IMR-90 (cell line): Measurements from ENCODE around the gene OLFML1. TPM values are rescaled to one million over a fixed set of nuclear protein-coding genes. Genes with fewer than 3 reads are reported as not detected.

Source experiments
- ATAC-seq: fragments of 200-7000 bp; cut with Tn5 transposase; 2 replicates; pipeline ENCODE4 v1.9.1; 2020; ENCODE audit warnings: low read depth, mild to moderate bottlenecking, moderate library complexity
- BruUV-seq: library from RNA; stranded (reverse); fragments of 400-500 nt; replicated peaks from 2 replicates; lab custom pipeline; 2021; lab: Mats Ljungman, UMichigan
- CTCF ChIA-PET: fragments of 300-600 bp; formaldehyde crosslinking; extraction: SDS; loops from one replicate; lab custom pipeline; 2021; ENCODE audit warnings: antibody characterized with exemption; lab: Yijun Ruan, JAX
- POLR2A ChIA-PET: fragments of 300-600 bp; sonication (Branson Sonifier 250); formaldehyde crosslinking; loops from one replicate; lab custom pipeline; 2022; ENCODE audit warnings: antibody characterized with exemption; ENCODE audit not compliant: unreplicated experiment; lab: Charles Lee
- DNase-seq: peaks from one replicate; pipeline ENCODE4 v3.0.0; 2013
- H2AFZ ChIP-seq: replicated peaks from 2 replicates; pipeline ENCODE3; 2013; ENCODE audit warnings: low read length, mild to moderate bottlenecking; ENCODE audit not compliant: poor library complexity
- H2AK5ac ChIP-seq: 2 replicates; pipeline ENCODE4 v1.6.1; 2013; ENCODE audit warnings: low read depth, low read length, inconsistent platforms
- H2AK9ac ChIP-seq: replicated peaks from 2 replicates; pipeline ENCODE3; 2013; ENCODE audit warnings: mild to moderate bottlenecking, low read depth, low read length, moderate library complexity; ENCODE audit not compliant: poor library complexity
- H2BK120ac ChIP-seq: 2 replicates; pipeline ENCODE4 v1.6.1; 2013; ENCODE audit warnings: low read depth, low read length, inconsistent platforms
- H2BK15ac ChIP-seq: 3 replicates; pipeline ENCODE4 v1.6.1; 2013; ENCODE audit warnings: low read depth, low read length, inconsistent platforms
- H2BK20ac ChIP-seq: 2 replicates; pipeline ENCODE4 v1.6.1; 2013; ENCODE audit warnings: low read depth, mild to moderate bottlenecking, inconsistent platforms, low read length, moderate library complexity
- H2BK5ac ChIP-seq: 2 replicates; pipeline ENCODE4 v1.6.1; 2013; ENCODE audit warnings: mild to moderate bottlenecking, low read depth, low read length, inconsistent platforms; ENCODE audit not compliant: poor library complexity, severe bottlenecking
- H3K14ac ChIP-seq: replicated peaks from 2 replicates; pipeline ENCODE4 v1.6.1; 2013; ENCODE audit warnings: low read depth, low read length, inconsistent platforms
- H3K18ac ChIP-seq: 2 replicates; pipeline ENCODE4 v1.6.1; 2013; ENCODE audit warnings: low read depth, low read length, control low read depth
- H3K23ac ChIP-seq: 2 replicates; pipeline ENCODE4 v1.6.1; 2013; ENCODE audit warnings: low read depth, low read length, inconsistent platforms
- H3K27ac ChIP-seq: 2 replicates; pipeline ENCODE4 v1.5.1; 2013; ENCODE audit warnings: mild to moderate bottlenecking, control low read depth, low read length; ENCODE audit not compliant: insufficient read depth
- H3K27me3 ChIP-seq: 2 replicates; pipeline ENCODE4 v1.6.1; 2013; ENCODE audit warnings: low read length; ENCODE audit not compliant: control insufficient read depth, insufficient read depth
- H3K36me3 ChIP-seq: 2 replicates; pipeline ENCODE4 v1.6.1; 2013; ENCODE audit warnings: low read length, mixed read lengths; ENCODE audit not compliant: control insufficient read depth, insufficient read depth
- H3K4ac ChIP-seq: 2 replicates; pipeline ENCODE4 v1.6.1; 2013; ENCODE audit warnings: low read depth, low read length, inconsistent platforms
- H3K4me1 ChIP-seq: 2 replicates; pipeline ENCODE4 v1.6.1; 2013; ENCODE audit warnings: low read length, mixed read lengths; ENCODE audit not compliant: control insufficient read depth, insufficient read depth
- H3K4me2 ChIP-seq: 2 replicates; pipeline ENCODE4 v1.6.1; 2013; ENCODE audit warnings: low read depth, mild to moderate bottlenecking, control low read depth, low read length, moderate library complexity
- H3K4me3 ChIP-seq: 2 replicates; pipeline ENCODE4 v1.5.1; 2013; ENCODE audit warnings: low read depth, mild to moderate bottlenecking, control low read depth, low read length, moderate library complexity; ENCODE audit not compliant: insufficient read depth
- H3K56ac ChIP-seq: 2 replicates; pipeline ENCODE4 v1.6.1; 2013; ENCODE audit warnings: low read length, inconsistent platforms; ENCODE audit not compliant: insufficient read depth; ENCODE audit errors: extremely low read depth
- H3K79me1 ChIP-seq, 2 experiments: 2 replicates each; pipeline ENCODE4 v1.6.1; 2013; ENCODE audit warnings: low read length in 2 of 2, inconsistent platforms in 1 of 2, low read depth in 1 of 2
- H3K9ac ChIP-seq: 2 replicates; pipeline ENCODE4 v1.6.1; 2013; ENCODE audit warnings: low read depth, low read length, control low read depth
- H3K9me1 ChIP-seq: 2 replicates; pipeline ENCODE4 v1.6.1; 2013; ENCODE audit warnings: low read length, inconsistent platforms; ENCODE audit not compliant: insufficient read depth
- H3K9me3 ChIP-seq: 2 replicates; pipeline ENCODE4 v1.6.1; 2013; ENCODE audit warnings: low read length; ENCODE audit not compliant: control insufficient read depth, insufficient read depth
- H4K20me1 ChIP-seq: 2 replicates; pipeline ENCODE4 v1.6.1; 2013; ENCODE audit warnings: low read length, inconsistent platforms; ENCODE audit not compliant: insufficient read depth
- H4K5ac ChIP-seq: 2 replicates; pipeline ENCODE4 v1.6.1; 2013; ENCODE audit warnings: mild to moderate bottlenecking, low read depth, low read length, control low read depth
- H4K8ac ChIP-seq, 2 experiments: 2 replicates each; pipeline ENCODE4 v1.6.1; 2013; ENCODE audit warnings: low read depth in 2 of 2, low read length in 2 of 2, control low read depth in 1 of 2, inconsistent platforms in 1 of 2
- H4K91ac ChIP-seq: 2 replicates; pipeline ENCODE4 v1.6.1; 2013; ENCODE audit warnings: low read depth, low read length, inconsistent platforms; ENCODE audit not compliant: insufficient read depth
- CHD1 ChIP-seq: IDR thresholded peaks from 2 replicates; pipeline ENCODE4 v1.6.1; 2012; ENCODE audit warnings: low read depth, low read length, improper control_type of control experiment
- CTCF ChIP-seq: conservative IDR thresholded peaks from 2 replicates; pipeline ENCODE4 v1.5.1; 2012; ENCODE audit warnings: mild to moderate bottlenecking, low read depth, low read length, improper control_type of control experiment
- FOS ChIP-seq: fragments of 150-350 bp; IDR thresholded peaks from 2 replicates; pipeline ENCODE4 v1.6.1; 2016; ENCODE audit warnings: low read depth, low read length
- MAFK ChIP-seq: IDR thresholded peaks from 2 replicates; pipeline ENCODE4 v1.6.1; 2012; ENCODE audit warnings: low read depth, low read length, improper control_type of control experiment
- MAZ ChIP-seq: IDR thresholded peaks from 2 replicates; pipeline ENCODE4 v1.6.1; 2012; ENCODE audit warnings: low read depth, mild to moderate bottlenecking, low read length, improper control_type of control experiment, moderate library complexity, borderline replicate concordance
- RCOR1 ChIP-seq: IDR thresholded peaks from 2 replicates; pipeline ENCODE4 v1.6.1; 2012; ENCODE audit warnings: mild to moderate bottlenecking, low read length, improper control_type of control experiment; ENCODE audit not compliant: insufficient replicate concordance
- USF2 ChIP-seq: fragments of 150-350 bp; IDR thresholded peaks from 2 replicates; pipeline ENCODE4 v1.6.1; 2017; ENCODE audit warnings: mild to moderate bottlenecking, antibody characterized with exemption, low read length, low read depth
- WGBS, 2 experiments: methylation state at CpG; one replicate each; pipeline versions ENCODE4 v1.1.5 to v1.1.7; 2013; ENCODE audit warnings: missing lambda C conversion rate in 2 of 2; ENCODE audit not compliant: insufficient read length in 1 of 2; ENCODE audit errors: extremely low coverage in 2 of 2; 5-methylcytosine and 5-hydroxymethylcytosine counted together
- dilution Hi-C: fragments of 300-500 bp; cut with HindIII; formaldehyde crosslinking; loops from one replicate; pipeline ENCODE4 v1.14.3; 2018; ENCODE audit warnings: low sequenced_read_pairs; ENCODE audit not compliant: unreplicated experiment
- in situ Hi-C: fragments of 300-500 bp; cut with MboI; formaldehyde crosslinking; loops from 3 replicates; pipeline ENCODE4 v1.14.3; 2019; ENCODE audit warnings: low sequenced_read_pairs, inconsistent platforms, mixed read lengths
- intact Hi-C: fragments of 100-400 bp; cut with micrococcal nuclease; formaldehyde crosslinking; loops from 2 replicates; pipeline ENCODE4 v1.10.0; 2022
- polyA plus RNA-seq, 3 experiments: library from polyadenylated mRNA; depleted of rRNA; stranded (reverse); fragments of >200 nt; gene quantifications; 2 replicates each; pipeline ENCODE4 v1.2.3, GENCODE V29; 2012; ENCODE audit warnings: low replicate concordance in 1 of 3
- total RNA-seq: library from RNA; depleted of rRNA; stranded (reverse); fragments of >200 nt; gene quantifications from 2 replicates; pipeline ENCODE4 v1.2.3, GENCODE V29; 2012

The OLFML1 gene
- total and polyA plus RNA-seq, 2 of the 4 experiments (the other 2 are of a cell fraction) = 0.10 to 0.18 TPM

DNA sequence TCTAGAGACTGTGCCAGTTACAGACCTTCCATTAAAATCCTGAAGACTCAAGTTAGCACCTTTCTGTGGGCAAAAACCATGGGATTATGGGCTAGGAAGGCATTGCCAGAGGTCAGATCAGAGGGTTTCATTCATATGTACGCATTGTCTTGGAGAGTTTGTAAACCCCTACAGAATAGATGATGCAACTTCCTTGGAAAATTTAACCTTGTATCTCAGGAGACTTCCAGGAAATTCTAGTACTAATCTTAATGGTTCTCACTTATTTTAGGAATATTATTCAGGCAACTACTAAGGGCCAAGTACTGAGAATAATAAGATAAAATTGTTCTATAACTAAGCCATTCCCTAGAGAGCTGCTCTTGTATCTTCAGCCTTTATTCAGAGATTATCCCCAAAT lies 6.9 kb downstream of the OLFML1 start:
- Histone ChIP-seq H4K91ac (no peak overlapping the region), H3K4ac (no peak overlapping the region), H2BK20ac (no peak overlapping the region), H3K79me1 (no peaks in the 10 kb centered on the region), H3K4me1 (no peaks in the 10 kb centered on the region), H4K20me1 (no peaks in the 10 kb centered on the region), H2BK120ac (no peak overlapping the region), H2BK15ac (no peak overlapping the region), H2BK5ac (no peak overlapping the region), H3K14ac (no peak overlapping the region), H2AK5ac (no peak overlapping the region), H4K5ac (no peak overlapping the region), H3K27me3 (no peaks in the 10 kb centered on the region), H3K9me3 (no peaks in the 10 kb centered on the region), H3K18ac (no peak overlapping the region), H4K8ac (no peak overlapping the region), H3K56ac (no peak overlapping the region), H3K9ac (no peak overlapping the region), H3K9me1 (no peaks in the 10 kb centered on the region), H2AFZ (no peak overlapping the region), H2AK9ac (no peak overlapping the region), H3K4me2 (no peak overlapping the region), H3K36me3 (no peaks in the 10 kb centered on the region), H3K23ac (no peak overlapping the region), H3K4me3 (no peak overlapping the region), H3K27ac (no peak overlapping the region)
- ATAC-seq (no peak), DNase-seq (no peak)
- WGBS, 2 experiments = no CpG with 5 or more reads among the region's 1 CpG
- BruUV-seq = no TSS peak
- CTCF ChIA-PET = no interaction called here
- dilution Hi-C loops (no loop called here), intact Hi-C loops (no loop called here), in situ Hi-C loops (no loop called here)
- TF ChIP-seq MAFK (no peak), FOS (no peak), CTCF (no peak), MAZ (no peak), CHD1 (no peak), RCOR1 (no peak), USF2 (no peak)
- POLR2A ChIA-PET = no interaction called here
